ENCODE results near the gene ANKRA2. TPM values are rescaled to one million over a fixed set of nuclear protein-coding genes. Genes with fewer than 3 reads are reported as not detected.

The ANKRA2 gene, protein sequence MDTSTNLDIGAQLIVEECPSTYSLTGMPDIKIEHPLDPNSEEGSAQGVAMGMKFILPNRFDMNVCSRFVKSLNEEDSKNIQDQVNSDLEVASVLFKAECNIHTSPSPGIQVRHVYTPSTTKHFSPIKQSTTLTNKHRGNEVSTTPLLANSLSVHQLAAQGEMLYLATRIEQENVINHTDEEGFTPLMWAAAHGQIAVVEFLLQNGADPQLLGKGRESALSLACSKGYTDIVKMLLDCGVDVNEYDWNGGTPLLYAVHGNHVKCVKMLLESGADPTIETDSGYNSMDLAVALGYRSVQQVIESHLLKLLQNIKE
- total RNA-seq (10 to 100 TPM in 2 of 6 donors, 1 to 10 TPM in 4; 6.9 to 15.7 (median 9.6) TPM), polyA plus RNA-seq (10 to 100 TPM; 10.6 to 20.4 TPM)

DNA sequence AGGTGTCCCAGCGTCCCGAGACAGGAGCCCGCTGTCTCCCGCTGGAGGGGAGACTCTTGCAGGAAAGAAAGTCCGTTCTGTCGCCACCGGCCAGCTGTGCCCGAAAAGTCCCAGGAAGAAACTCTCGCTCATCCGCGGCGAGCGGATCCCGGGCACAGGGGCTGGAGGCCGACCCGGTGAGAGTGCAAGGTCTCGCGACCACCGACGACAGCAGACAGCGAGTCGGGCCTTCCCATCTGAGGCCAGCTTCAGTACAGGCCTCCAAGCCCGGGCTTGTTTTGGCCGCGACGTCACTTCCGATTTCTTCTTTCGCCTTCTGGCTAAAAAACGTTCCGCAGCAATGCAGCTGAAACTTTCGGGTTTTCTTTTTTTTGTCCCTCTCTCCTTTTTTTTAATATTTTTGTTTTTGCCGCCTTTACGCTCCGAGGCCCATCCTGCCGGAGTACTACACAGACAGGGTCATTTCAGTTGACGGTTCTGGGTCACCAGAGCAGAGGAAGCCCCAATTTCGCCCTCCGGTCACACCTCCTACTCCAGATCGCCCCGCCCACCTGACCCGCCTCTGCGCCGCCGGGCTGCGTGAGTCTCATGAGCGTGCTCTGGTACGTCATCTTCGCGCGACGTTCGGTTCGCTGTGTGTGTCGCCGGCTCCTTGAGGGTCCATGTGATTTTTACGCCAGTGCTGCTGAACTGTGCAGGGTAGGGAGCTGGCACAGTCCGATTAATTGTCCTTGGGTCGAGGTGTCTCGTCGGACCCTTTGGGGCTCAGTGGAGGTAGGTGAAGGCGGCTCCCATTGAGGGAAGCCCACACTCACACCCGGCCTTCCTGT lies at the start of gene ANKRA2, which contains the start of gene UTP15:
ANKRA2 (minus strand) TSS at position 501 of the 830 bp plus-strand sequence. CDS start 2,758 bp downstream, outside the sequence.
UTP15 (plus strand) TSS at position 605 of the 830 bp plus-strand sequence. CDS start 1,602 bp downstream, outside the sequence.
- DNase-seq (peak; percentile 97 to 100 (median 99)), FAIRE-seq (peak; percentile 88), ATAC-seq (peak; percentile 98 to 99 (median 98))
- peak within 1 kb of the TSS; percentile 85 to 95 (median 89) for H3K27ac ChIP-seq
- no peaks in the 10 kb centered on the region for H3K9me3 ChIP-seq
- H3K4me1 ChIP-seq, result peaks cover 11 to 29% (median 15%) of the 10 kb centered on the region in 3 donors
- H3K4me3 ChIP-seq, result peak within 1 kb of the TSS; percentile 76 to 87 (median 83)
- WGBS, 2 donors, result 0% methylated on average over 62 of the region's 62 CpGs
- TF ChIP-seq, protein P1, sequence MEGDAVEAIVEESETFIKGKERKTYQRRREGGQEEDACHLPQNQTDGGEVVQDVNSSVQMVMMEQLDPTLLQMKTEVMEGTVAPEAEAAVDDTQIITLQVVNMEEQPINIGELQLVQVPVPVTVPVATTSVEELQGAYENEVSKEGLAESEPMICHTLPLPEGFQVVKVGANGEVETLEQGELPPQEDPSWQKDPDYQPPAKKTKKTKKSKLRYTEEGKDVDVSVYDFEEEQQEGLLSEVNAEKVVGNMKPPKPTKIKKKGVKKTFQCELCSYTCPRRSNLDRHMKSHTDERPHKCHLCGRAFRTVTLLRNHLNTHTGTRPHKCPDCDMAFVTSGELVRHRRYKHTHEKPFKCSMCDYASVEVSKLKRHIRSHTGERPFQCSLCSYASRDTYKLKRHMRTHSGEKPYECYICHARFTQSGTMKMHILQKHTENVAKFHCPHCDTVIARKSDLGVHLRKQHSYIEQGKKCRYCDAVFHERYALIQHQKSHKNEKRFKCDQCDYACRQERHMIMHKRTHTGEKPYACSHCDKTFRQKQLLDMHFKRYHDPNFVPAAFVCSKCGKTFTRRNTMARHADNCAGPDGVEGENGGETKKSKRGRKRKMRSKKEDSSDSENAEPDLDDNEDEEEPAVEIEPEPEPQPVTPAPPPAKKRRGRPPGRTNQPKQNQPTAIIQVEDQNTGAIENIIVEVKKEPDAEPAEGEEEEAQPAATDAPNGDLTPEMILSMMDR (IDR thresholded peaks at IDR 0.05), result no peak
- H3K36me3 ChIP-seq, result peaks cover 0 to 9% (median 7%) of the 10 kb centered on the region in 3 donors
- intact Hi-C loops (cut with DNase I), result no loop called here
- H3K27me3 ChIP-seq, result no peaks in the 10 kb centered on the region

DNA sequence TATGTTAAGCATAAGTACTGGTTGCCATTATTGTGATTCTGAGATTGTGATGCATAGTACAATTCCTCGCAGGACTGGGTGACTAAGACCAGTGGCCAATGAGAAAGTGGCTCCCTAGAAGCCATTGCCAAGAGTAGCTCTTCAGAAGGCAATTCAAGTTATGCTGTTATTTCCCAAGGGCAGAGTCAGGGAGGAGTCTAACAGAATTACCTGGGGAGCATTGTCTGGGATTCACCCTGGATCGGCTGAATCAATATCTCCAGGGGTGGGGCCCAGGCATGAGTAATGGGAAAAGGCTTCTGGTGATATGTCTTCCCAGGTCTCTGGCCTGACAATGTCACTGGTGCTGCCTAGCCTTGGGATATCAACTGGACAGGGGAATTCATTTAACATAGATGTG lies 49.6 kb upstream of the ANKRA2 start:
- Histone ChIP-seq H3K9me3 (no peaks in the 10 kb centered on the region), H3K4me1 (peaks cover 0 to 15% (median 5%) of the 10 kb centered on the region in 3 donors), H3K36me3 (no peaks in the 10 kb centered on the region), H3K27me3 (no peaks in the 10 kb centered on the region), H3K4me3 (no peak overlapping the region), H3K27ac (no peak overlapping the region)
- TF ChIP-seq, protein P1 (IDR thresholded peaks at IDR 0.05), result no peak
- ATAC-seq, result no peak
- no peak for DNase-seq
- 91 to 94% methylated on average over 2 of the region's 2 CpGs for WGBS, 2 donors
- intact Hi-C loops (cut with DNase I), result no loop called here
- FAIRE-seq, result no peak

DNA sequence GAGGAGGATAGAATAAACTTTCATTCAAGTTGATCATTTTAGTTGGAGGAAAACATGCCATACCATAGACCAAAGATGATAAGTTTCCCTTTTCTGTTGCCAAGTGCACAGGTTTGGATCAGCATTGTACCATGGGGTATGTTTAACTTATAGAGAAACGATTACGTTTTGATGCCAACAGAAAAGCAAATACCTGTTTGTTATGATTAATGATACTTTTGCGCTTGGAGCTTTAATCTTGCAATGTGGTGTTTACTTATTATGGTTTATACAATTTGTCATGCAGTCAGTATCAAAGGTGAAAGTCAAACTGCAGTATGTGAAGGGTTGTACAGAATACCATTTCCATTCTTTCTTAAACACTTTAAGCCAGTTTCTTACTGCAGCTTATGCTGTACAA lies 47.4 kb upstream of the ANKRA2 start:
- no peak for FAIRE-seq
- ATAC-seq, result peak; percentile 70 to 92 (median 84)
- no peaks in the 10 kb centered on the region for H3K9me3 ChIP-seq
- H3K4me3 ChIP-seq, result no peak overlapping the region
- DNase-seq, result no peak
- peak overlapping the region in 1 of 4 donors; percentile 3 for H3K27ac ChIP-seq
- intact Hi-C loops (cut with DNase I), result no loop called here
- H3K4me1 ChIP-seq, result peaks cover 0 to 15% (median 5%) of the 10 kb centered on the region in 3 donors
- 5 to 9% methylated on average over 3 of the region's 3 CpGs for WGBS, 2 donors
- H3K27me3 ChIP-seq, result no peaks in the 10 kb centered on the region
- no peaks in the 10 kb centered on the region for H3K36me3 ChIP-seq
- TF ChIP-seq, protein P1 (IDR thresholded peaks at IDR 0.05), result no peak

DNA sequence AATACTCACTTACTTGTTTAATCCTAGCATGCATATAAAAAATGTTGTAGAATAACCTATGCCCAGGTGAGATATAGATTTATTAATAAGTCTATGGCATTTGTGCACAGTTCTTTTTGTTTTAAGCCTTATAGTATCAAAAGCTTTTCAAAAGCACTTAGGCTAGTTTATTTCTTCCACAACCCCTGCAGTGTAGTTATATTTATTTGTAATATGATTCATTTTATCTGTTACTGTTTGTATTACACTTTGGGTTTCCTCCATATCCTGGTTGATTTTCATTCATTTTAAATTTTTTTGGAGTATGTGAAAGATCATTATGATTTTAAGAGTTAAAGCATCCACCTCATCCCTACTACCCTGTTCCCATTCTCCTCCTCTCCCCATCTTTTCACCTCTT lies 41.8 kb upstream of the ANKRA2 start:
- no peaks in the 10 kb centered on the region for H3K9me3 ChIP-seq
- H3K27me3 ChIP-seq, result no peaks in the 10 kb centered on the region
- intact Hi-C loops (cut with DNase I), result no loop called here
- no peak overlapping the region for H3K4me3 ChIP-seq
- peaks cover 6 to 15% (median 14%) of the 10 kb centered on the region in 3 donors for H3K4me1 ChIP-seq
- H3K36me3 ChIP-seq, result no peaks in the 10 kb centered on the region
- TF ChIP-seq, protein P1 (IDR thresholded peaks at IDR 0.05), result no peak
- no peak overlapping the region for H3K27ac ChIP-seq
- FAIRE-seq, result no peak
- no peak for ATAC-seq
- DNase-seq, result no peak

Measured in pancreas (tissue), 10 donors.